ENCODE data around the gene ACSM2B. TPM values are rescaled to one million over a fixed set of nuclear protein-coding genes. Genes with fewer than 3 reads are reported as not detected.

ACSM2B gene, protein sequence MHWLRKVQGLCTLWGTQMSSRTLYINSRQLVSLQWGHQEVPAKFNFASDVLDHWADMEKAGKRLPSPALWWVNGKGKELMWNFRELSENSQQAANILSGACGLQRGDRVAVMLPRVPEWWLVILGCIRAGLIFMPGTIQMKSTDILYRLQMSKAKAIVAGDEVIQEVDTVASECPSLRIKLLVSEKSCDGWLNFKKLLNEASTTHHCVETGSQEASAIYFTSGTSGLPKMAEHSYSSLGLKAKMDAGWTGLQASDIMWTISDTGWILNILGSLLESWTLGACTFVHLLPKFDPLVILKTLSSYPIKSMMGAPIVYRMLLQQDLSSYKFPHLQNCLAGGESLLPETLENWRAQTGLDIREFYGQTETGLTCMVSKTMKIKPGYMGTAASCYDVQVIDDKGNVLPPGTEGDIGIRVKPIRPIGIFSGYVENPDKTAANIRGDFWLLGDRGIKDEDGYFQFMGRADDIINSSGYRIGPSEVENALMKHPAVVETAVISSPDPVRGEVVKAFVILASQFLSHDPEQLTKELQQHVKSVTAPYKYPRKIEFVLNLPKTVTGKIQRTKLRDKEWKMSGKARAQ
- total RNA-seq = not detected in 2 replicates

DNA sequence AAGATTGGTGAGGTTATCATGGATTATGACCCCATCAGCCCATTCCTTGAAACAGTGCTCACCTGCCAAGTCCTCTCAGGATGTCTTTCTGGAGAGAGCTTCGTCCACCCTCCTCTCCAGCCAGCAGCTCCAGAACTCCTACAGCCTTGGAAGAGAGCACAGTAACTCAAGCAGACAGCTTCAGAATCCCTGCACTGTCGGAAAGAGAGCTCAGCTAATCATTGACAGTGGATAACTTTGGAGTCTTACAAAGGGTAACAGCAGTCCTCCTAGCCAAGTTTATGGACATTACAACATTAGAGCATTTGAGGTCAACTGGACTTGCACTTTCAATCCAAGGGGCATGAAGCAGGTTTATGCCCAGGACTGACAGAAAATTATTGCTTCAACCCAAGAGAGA, at the start of gene ACSM2B:
ACSM2B (minus strand) TSS at position 223 of the 400 bp plus-strand sequence. CDS start 11,522 bp downstream, outside the sequence.

Other genes starting within 250 kb of the ACSM2B start
- gene GP2, start 248.9 kb downstream of the ACSM2B start, total RNA-seq = not detected in 2 replicates
- gene UMOD, start 223.7 kb downstream of the ACSM2B start, total RNA-seq = not detected in 2 replicates
- gene PDILT, start 171.6 kb downstream of the ACSM2B start, total RNA-seq = not detected in 2 replicates
- not detected in 2 replicates for gene ACSM5, start 166.8 kb downstream of the ACSM2B start, total RNA-seq
- not detected in 2 replicates for gene ACSM2A, start 124.8 kb downstream of the ACSM2B start, total RNA-seq
- 0.21 TPM in 1 of 2 replicates, not detected in the other for gene ACSM1, start 121.3 kb upstream of the ACSM2B start, total RNA-seq
- 116 and 162 TPM in 2 replicates for gene THUMPD1, start 165.5 kb upstream of the ACSM2B start, total RNA-seq
- gene ACSM3, start 187.6 kb upstream of the ACSM2B start, total RNA-seq = 1.4 and 1.7 TPM in 2 replicates
- 23.6 and 32.2 TPM in 2 replicates for gene ERI2, start 230.1 kb upstream of the ACSM2B start, total RNA-seq
- gene REXO5, start 230.2 kb upstream of the ACSM2B start, total RNA-seq = 1.4 and 1.7 TPM in 2 replicates

All from nasal cavity respiratory epithelium epithelial cell of viscerocranial mucosa (primary cell).